GM10266 (cell line): Measurements from ENCODE around the gene TXNRD2.

ENCODE experiments used
- DNase-seq: peaks from one replicate; pipeline ENCODE4 v3.0.0; 2012; ENCODE audit errors: extremely low spot score
- TF ChIP-seq, protein P1 (sequence below): IDR thresholded peaks from 2 replicates; pipeline ENCODE4 v1.5.1; 2012; ENCODE audit warnings: mild to moderate bottlenecking, low read depth; ENCODE audit not compliant: control insufficient read depth, insufficient read depth; ENCODE audit errors: missing control alignments

The TXNRD2 gene

DNA sequence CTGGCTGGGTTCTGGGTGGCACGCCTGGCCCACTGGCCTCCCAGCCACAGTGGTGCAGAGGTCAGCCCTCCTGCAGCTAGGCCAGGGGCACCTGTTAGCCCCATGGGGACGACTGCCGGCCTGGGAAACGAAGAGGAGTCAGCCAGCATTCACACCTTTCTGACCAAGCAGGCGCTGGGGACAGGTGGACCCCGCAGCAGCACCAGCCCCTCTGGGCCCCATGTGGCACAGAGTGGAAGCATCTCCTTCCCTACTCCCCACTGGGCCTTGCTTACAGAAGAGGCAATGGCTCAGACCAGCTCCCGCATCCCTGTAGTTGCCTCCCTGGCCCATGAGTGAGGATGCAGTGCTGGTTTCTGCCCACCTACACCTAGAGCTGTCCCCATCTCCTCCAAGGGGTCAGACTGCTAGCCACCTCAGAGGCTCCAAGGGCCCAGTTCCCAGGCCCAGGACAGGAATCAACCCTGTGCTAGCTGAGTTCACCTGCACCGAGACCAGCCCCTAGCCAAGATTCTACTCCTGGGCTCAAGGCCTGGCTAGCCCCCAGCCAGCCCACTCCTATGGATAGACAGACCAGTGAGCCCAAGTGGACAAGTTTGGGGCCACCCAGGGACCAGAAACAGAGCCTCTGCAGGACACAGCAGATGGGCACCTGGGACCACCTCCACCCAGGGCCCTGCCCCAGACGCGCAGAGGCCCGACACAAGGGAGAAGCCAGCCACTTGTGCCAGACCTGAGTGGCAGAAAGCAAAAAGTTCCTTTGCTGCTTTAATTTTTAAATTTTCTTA, 27.7 kb upstream of the TXNRD2 start:
- DNase-seq = no peak
- TF ChIP-seq, protein P1, sequence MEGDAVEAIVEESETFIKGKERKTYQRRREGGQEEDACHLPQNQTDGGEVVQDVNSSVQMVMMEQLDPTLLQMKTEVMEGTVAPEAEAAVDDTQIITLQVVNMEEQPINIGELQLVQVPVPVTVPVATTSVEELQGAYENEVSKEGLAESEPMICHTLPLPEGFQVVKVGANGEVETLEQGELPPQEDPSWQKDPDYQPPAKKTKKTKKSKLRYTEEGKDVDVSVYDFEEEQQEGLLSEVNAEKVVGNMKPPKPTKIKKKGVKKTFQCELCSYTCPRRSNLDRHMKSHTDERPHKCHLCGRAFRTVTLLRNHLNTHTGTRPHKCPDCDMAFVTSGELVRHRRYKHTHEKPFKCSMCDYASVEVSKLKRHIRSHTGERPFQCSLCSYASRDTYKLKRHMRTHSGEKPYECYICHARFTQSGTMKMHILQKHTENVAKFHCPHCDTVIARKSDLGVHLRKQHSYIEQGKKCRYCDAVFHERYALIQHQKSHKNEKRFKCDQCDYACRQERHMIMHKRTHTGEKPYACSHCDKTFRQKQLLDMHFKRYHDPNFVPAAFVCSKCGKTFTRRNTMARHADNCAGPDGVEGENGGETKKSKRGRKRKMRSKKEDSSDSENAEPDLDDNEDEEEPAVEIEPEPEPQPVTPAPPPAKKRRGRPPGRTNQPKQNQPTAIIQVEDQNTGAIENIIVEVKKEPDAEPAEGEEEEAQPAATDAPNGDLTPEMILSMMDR = no peak

DNA sequence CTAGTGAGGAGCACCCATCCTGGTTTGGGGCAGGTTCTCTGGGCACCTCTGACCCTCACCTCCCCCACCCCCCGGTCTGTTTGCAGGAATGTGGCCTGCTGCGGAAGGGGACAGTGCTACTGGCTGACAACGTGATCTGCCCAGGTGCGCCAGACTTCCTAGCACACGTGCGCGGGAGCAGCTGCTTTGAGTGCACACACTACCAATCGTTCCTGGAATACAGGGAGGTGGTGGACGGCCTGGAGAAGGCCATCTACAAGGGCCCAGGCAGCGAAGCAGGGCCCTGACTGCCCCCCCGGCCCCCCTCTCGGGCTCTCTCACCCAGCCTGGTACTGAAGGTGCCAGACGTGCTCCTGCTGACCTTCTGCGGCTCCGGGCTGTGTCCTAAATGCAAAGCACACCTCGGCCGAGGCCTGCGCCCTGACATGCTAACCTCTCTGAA, 26.9 kb upstream of the TXNRD2 start:
- no peak for DNase-seq
- TF ChIP-seq, protein P1 = no peak

DNA sequence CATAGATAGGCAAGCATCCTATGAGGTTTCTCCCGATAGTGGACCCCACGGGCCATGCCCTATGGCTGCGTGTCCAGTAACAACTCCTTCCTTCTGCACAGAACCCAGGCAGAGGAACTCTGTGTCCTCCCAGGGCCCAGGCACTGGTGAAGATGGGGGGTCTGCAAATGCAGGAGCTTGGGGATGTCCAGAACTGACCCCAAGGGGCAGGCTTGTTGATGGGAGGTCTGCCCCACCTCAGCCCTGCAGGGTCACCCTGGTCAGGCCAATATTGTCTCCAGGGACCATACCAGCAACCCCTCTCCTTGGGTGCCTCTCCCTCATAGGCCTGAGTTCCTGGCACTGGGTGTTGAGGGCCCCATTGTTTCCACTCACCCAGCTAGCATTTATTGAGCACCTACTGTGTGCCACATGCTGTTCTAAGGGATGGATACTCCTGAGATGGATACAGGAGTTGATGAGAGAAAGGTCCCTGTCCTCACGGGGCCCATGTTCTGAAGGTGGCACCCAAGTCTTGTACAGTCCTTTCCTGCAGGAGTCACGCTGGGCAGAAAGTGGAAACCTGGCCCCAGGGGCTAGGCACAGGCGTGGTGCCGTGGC, 26.3 kb upstream of the TXNRD2 start:
- DNase-seq = no peak
- TF ChIP-seq, protein P1 = no peak

DNA sequence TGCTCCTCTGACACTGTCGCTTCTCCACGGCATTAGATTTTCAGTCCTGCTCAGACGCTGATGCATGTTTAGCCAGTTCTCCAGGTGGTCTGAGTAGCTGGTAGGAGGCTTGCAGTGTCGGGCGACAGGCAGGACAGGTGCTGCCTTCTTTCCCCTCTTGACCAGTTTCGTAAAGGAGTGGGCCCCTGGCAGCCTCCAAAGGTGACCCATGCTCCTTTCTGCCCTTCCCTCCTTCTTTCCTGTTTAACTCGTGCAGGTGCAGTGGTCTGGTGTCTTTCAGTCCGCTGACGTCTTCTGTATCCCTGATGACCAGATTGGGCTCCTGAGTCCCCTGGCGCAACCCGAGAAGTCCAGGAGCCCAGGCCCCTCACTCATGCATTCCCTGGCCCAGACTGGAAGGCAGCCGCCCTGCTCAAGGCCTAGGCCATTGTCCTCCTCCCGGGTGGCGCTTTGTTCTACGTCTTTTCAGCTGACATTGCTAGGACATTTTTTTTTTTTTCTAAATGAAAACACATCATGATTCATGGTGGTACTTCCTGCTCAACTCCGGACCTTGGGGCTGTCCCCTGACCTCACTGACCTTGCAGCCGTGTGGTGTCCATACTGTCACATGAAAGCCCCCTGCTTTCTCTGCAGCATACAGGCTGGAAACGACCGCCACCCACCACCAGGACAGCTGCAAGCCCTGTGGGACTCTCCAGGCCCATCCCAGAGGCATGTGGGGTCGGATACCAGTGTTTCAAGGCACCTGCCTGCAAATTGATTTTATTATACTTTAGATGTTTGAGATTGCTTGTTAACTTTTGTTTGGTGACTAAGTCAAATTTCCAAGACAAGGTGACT, 25.5 kb upstream of the TXNRD2 start:
- TF ChIP-seq, protein P1 = no peak
- DNase-seq = no peak

DNA sequence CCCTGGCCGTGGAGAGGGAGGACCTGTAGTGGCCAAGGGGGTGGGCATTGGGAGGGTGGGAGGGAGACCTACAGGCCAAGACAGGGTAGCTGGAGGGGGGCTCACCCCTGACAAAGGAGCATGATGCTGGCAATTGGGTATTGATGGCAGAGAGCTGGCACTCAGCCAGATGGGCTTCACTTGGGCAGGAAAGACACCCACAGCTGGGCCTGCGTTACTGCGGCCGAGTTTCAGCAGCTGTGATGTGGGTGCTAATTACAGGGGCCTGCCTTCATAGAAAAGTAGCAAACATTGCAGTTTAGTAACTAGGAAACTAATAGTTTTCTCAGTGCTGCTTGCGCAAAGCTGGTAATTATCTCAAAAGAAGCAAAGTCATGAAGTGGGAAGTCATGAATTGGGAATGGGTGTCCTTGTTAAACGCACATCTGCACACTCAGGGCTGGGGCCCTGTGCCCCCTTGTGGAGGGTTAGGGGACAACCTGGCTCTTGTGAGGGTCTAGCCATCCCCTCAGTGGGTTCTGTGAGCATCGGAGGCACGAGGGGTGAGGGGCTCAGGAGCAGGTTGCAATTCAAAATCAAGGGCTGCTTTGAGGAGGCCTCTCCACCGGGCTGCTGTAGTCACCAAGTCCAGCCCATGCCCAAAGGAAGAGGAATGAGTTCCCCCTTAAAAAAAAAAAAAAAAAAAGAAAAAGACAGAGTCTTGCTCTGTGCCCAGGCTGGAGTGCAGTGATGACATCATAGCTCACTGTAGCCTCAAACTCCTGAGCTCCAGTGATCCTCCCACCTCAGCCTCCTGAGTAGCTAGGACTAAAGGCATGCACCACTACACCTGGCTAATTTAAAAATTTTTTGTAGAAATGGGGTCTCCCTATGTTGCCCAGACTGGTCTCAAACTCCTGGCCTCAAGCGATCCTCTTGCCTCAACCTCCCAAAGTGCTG, 24.4 kb upstream of the TXNRD2 start:
- DNase-seq = no peak
- TF ChIP-seq, protein P1 = no peak

DNA sequence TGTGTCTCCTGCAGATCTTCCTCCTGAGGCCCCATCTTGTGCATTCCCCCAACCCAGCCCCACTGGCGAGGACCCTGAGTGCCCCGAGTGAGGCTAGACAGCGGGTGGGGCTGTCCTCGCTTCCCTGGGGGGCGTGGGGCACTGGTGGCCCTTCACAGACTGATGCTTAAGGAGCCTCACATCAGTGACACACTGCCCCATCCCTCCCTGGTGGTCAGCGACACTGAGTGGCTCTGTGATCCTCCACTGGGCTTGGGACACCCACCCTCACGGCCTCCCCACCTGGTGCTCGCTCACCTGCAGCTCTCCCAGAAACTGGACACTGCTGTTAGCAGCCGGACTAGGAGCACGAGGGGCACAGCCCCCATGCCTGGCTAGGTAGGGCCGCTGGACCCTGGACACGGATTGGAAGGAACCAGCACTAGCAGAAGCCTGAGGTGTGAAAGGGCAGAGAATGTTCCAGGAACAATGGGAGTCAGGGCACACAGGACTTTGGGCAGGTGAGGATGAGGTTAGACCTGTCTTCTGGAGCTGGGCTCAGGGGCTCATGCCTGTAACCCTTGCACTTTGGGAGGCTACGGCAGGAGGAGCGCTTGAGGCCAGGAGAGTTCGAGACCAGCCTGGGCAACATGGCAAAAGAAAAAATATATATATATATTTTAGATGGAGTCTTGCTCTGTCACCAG, 23.2 kb upstream of the TXNRD2 start:
- no peak for DNase-seq
- TF ChIP-seq, protein P1 = no peak
